H9 (cell line): Measurements from ENCODE around the gene EVI5. TPM values are rescaled to one million over a fixed set of nuclear protein-coding genes. Genes with fewer than 3 reads are reported as not detected.

Experiments
- DNase-seq: peaks from one replicate; pipeline ENCODE4 v3.0.0-alpha.2; 2017
- H2AFZ ChIP-seq: one replicate; pipeline ENCODE4 v1.6.1; 2013; ENCODE audit warnings: mild to moderate bottlenecking, low read length, control low read depth, moderate library complexity
- H2AK5ac ChIP-seq: 2 replicates; pipeline ENCODE4 v1.6.1; 2013; ENCODE audit warnings: low read length, control low read depth, mixed read lengths; ENCODE audit not compliant: insufficient read length
- H2BK120ac ChIP-seq: one replicate; pipeline ENCODE4 v1.6.1; 2013; ENCODE audit warnings: low read depth, mild to moderate bottlenecking, low read length, control low read depth, inconsistent platforms; ENCODE audit not compliant: poor library complexity, severe bottlenecking
- H2BK12ac ChIP-seq: 2 replicates; pipeline ENCODE4 v1.6.1; 2013; ENCODE audit warnings: low read length, control low read depth, mixed read lengths, low read depth; ENCODE audit not compliant: insufficient read length
- H2BK15ac ChIP-seq: 2 replicates; pipeline ENCODE4 v1.6.1; 2013; ENCODE audit warnings: low read depth, low read length, control low read depth
- H2BK20ac ChIP-seq: one replicate; pipeline ENCODE4 v1.6.1; 2013; ENCODE audit warnings: low read depth, mild to moderate bottlenecking, low read length, control low read depth, inconsistent platforms; ENCODE audit not compliant: poor library complexity, severe bottlenecking
- H2BK5ac ChIP-seq: 2 replicates; pipeline ENCODE4 v1.6.1; 2013; ENCODE audit warnings: low read length, control low read depth, mixed read lengths; ENCODE audit not compliant: insufficient read length
- H3K14ac ChIP-seq: 2 replicates; pipeline ENCODE4 v1.6.1; 2013; ENCODE audit warnings: low read length, control low read depth; ENCODE audit not compliant: insufficient read depth
- H3K18ac ChIP-seq: 2 replicates; pipeline ENCODE4 v1.6.1; 2013; ENCODE audit warnings: low read depth, mild to moderate bottlenecking, mixed read lengths, low read length, control low read depth; ENCODE audit not compliant: insufficient read length
- H3K23ac ChIP-seq: 2 replicates; pipeline ENCODE4 v1.6.1; 2013; ENCODE audit warnings: low read length, control low read depth, mixed read lengths, low read depth; ENCODE audit not compliant: insufficient read length
- H3K23me2 ChIP-seq: 2 replicates; pipeline ENCODE4 v1.6.1; 2013; ENCODE audit warnings: low read depth, mild to moderate bottlenecking, mixed read lengths, low read length, control low read depth; ENCODE audit not compliant: insufficient read length, poor library complexity, severe bottlenecking
- H3K27ac ChIP-seq: 2 replicates; pipeline ENCODE4 v1.5.1; 2013; ENCODE audit warnings: low read length, control low read depth, mixed read lengths, low read depth; ENCODE audit not compliant: insufficient read length
- H3K27me3 ChIP-seq: 2 replicates; pipeline ENCODE4 v1.6.1; 2013; ENCODE audit warnings: low read length, control low read depth, inconsistent platforms; ENCODE audit not compliant: insufficient read depth
- H3K4ac ChIP-seq: 2 replicates; pipeline ENCODE4 v1.6.1; 2013; ENCODE audit warnings: low read depth, mild to moderate bottlenecking, control low read depth, inconsistent platforms, low read length, moderate library complexity
- H3K4me1 ChIP-seq: 2 replicates; pipeline ENCODE4 v1.6.1; 2013; ENCODE audit warnings: low read length, control low read depth, inconsistent platforms; ENCODE audit not compliant: insufficient read depth
- H3K4me2 ChIP-seq: 2 replicates; pipeline ENCODE4 v1.6.1; 2013; ENCODE audit warnings: low read length, control low read depth, mixed read lengths; ENCODE audit not compliant: insufficient read length, insufficient read depth
- H3K56ac ChIP-seq: 2 replicates; pipeline ENCODE4 v1.6.1; 2013; ENCODE audit warnings: low read depth, mild to moderate bottlenecking, mixed read lengths, low read length, control low read depth; ENCODE audit not compliant: insufficient read length
- H3K79me1 ChIP-seq: 2 replicates; pipeline ENCODE4 v1.6.1; 2013; ENCODE audit warnings: low read depth, mild to moderate bottlenecking, moderate library complexity, low read length, control low read depth, inconsistent platforms; ENCODE audit not compliant: insufficient read depth, poor library complexity, severe bottlenecking
- H3K79me2 ChIP-seq: 2 replicates; pipeline ENCODE4 v1.6.1; 2013; ENCODE audit warnings: low read length, control low read depth, inconsistent platforms; ENCODE audit not compliant: insufficient read depth
- H3K9ac ChIP-seq: 2 replicates; pipeline ENCODE4 v1.6.1; 2013; ENCODE audit warnings: low read length, control low read depth, mixed read lengths; ENCODE audit not compliant: insufficient read length; ENCODE audit errors: extremely low read depth
- H3K9me3 ChIP-seq: one replicate; pipeline ENCODE4 v1.6.1; 2013; ENCODE audit warnings: low read depth, low read length, inconsistent platforms; ENCODE audit not compliant: control insufficient read depth
- H3T11ph ChIP-seq: one replicate; pipeline ENCODE4 v1.6.1; 2013; ENCODE audit warnings: mild to moderate bottlenecking, low read length, control low read depth, inconsistent platforms
- H4K20me1 ChIP-seq: one replicate; pipeline ENCODE4 v1.6.1; 2013; ENCODE audit not compliant: control insufficient read depth, insufficient read length, insufficient read depth
- H4K5ac ChIP-seq: 2 replicates; pipeline ENCODE4 v1.6.1; 2013; ENCODE audit warnings: low read depth, mild to moderate bottlenecking, mixed read lengths, low read length, control low read depth; ENCODE audit not compliant: insufficient read length
- H4K8ac ChIP-seq: replicated peaks from 2 replicates; pipeline ENCODE4 v1.6.1; 2013; ENCODE audit warnings: low read length, control low read depth, mixed read lengths, low read depth; ENCODE audit not compliant: insufficient read length
- H4K91ac ChIP-seq: 2 replicates; pipeline ENCODE4 v1.6.1; 2013; ENCODE audit warnings: low read depth, mild to moderate bottlenecking, moderate library complexity, mixed read lengths, low read length, control low read depth; ENCODE audit not compliant: insufficient read length
- H3K27ac Mint-ChIP-seq, 3 experiments: 2 replicates in 2 of 3; 3 replicates in 1 of 3; pipeline ENCODE4 v1.8.0; 2020 to 2021; ENCODE audit warnings: mixed read lengths in 3 of 3, mild to moderate bottlenecking in 1 of 3, moderate library complexity in 1 of 3
- H3K27me3 Mint-ChIP-seq: 2 replicates; pipeline ENCODE4 v1.8.0; 2021; ENCODE audit warnings: low read depth, mild to moderate bottlenecking, moderate library complexity, mixed read lengths
- H3K36me3 Mint-ChIP-seq, 3 experiments: 2 replicates in 2 of 3; 3 replicates in 1 of 3; pipeline ENCODE4 v1.8.0; 2020 to 2021; ENCODE audit warnings: low read depth in 3 of 3, mixed read lengths in 3 of 3; ENCODE audit not compliant: insufficient read depth in 1 of 3
- H3K4me1 Mint-ChIP-seq, 2 experiments: 2 replicates each; pipeline ENCODE4 v1.8.0; 2020; ENCODE audit warnings: mixed read lengths in 2 of 2
- H3K4me3 Mint-ChIP-seq, 2 experiments: 2 replicates in 1 of 2; 3 replicates in 1 of 2; pipeline ENCODE4 v1.8.0; 2020 to 2021; ENCODE audit warnings: mild to moderate bottlenecking in 2 of 2, mixed read lengths in 2 of 2, moderate library complexity in 1 of 2
- H3K9me3 Mint-ChIP-seq, 2 experiments: 2 replicates in 1 of 2; 3 replicates in 1 of 2; pipeline ENCODE4 v1.8.0; 2020; ENCODE audit warnings: mild to moderate bottlenecking in 2 of 2, mixed read lengths in 2 of 2, moderate library complexity in 1 of 2
- WGBS: extraction: QIAGEN DNeasy Blood & Tissue Kit; methylation state at CpG from one replicate; pipeline ENCODE4 v1.1.7; 2013; ENCODE audit warnings: missing lambda C conversion rate, low lambda C conversion rate, mixed read lengths; ENCODE audit not compliant: insufficient read length; ENCODE audit errors: extremely low coverage; 5-methylcytosine and 5-hydroxymethylcytosine counted together
- total RNA-seq: library from RNA; stranded (reverse); gene quantifications from 2 replicates; pipeline ENCODE4 v1.2.1, GENCODE V29; 2021
- TF ChIP-seq, protein P1 (sequence below): fragments of 200-600 bp; sonication (generic); conservative IDR thresholded peaks from 3 replicates; pipeline ENCODE4 v1.8.0; 2021; ENCODE audit warnings: antibody characterized with exemption, mild to moderate bottlenecking

Gene EVI5
- total RNA-seq, 1 experiment from 2014 or later = 9.7 TPM

DNA sequence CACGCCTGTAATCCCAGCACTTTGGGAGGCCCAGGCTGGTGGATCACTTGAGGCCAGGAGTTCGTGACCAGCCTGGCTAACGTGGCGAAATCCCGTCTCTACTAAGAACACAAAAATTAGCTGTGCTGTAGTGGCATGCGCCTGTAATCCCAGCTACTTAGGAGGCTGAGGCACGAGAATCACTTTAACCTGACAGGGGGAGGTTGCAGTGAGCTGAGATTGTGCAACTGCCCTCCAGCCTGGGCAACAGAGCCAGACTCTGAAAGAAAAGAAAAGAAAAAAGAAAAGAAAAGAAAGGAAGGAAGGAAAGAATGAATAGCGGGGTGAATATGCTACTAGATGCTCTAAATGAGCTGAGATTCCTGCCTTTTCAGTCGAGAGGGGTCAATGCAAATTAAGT lies 305.3 kb downstream of the EVI5 start:
- peak overlapping the region in 1 of 2 experiments; percentile 78; a peak in 3 of 5 replicates for H3K4me3 Mint-ChIP-seq
- peaks cover 99% of the 10 kb centered on the region for H3K27me3 Mint-ChIP-seq

More for the DNA sequence above, 305.3 kb downstream of the EVI5 start:
- Histone ChIP-seq H3K56ac (no peak overlapping the region), H3K27ac (no peak overlapping the region), H3K27me3 (peaks cover 66% of the 10 kb centered on the region), H4K91ac (no peak overlapping the region), H2BK120ac (no peak overlapping the region), H2BK5ac (no peak overlapping the region), H2AK5ac (no peak overlapping the region), H3K4me2 (peak overlapping the region; percentile 74), H2BK12ac (no peak overlapping the region), H4K5ac (no peak overlapping the region), H3K23me2 (peaks cover 27% of the 10 kb centered on the region), H2BK20ac (no peak overlapping the region), H3K4me1 (no peaks in the 10 kb centered on the region), H2BK15ac (no peak overlapping the region), H3K4ac (no peak overlapping the region), H4K20me1 (no peaks in the 10 kb centered on the region), H3K79me2 (no peaks in the 10 kb centered on the region), H3K9me3 (no peaks in the 10 kb centered on the region), H3K23ac (no peak overlapping the region), H3K79me1 (no peaks in the 10 kb centered on the region), H3K18ac (no peak overlapping the region), H3T11ph (no peak overlapping the region), H3K9ac (no peak overlapping the region), H2AFZ (no peak overlapping the region), H4K8ac (no peak overlapping the region), H3K14ac (no peak overlapping the region)
- TF ChIP-seq, protein P1, sequence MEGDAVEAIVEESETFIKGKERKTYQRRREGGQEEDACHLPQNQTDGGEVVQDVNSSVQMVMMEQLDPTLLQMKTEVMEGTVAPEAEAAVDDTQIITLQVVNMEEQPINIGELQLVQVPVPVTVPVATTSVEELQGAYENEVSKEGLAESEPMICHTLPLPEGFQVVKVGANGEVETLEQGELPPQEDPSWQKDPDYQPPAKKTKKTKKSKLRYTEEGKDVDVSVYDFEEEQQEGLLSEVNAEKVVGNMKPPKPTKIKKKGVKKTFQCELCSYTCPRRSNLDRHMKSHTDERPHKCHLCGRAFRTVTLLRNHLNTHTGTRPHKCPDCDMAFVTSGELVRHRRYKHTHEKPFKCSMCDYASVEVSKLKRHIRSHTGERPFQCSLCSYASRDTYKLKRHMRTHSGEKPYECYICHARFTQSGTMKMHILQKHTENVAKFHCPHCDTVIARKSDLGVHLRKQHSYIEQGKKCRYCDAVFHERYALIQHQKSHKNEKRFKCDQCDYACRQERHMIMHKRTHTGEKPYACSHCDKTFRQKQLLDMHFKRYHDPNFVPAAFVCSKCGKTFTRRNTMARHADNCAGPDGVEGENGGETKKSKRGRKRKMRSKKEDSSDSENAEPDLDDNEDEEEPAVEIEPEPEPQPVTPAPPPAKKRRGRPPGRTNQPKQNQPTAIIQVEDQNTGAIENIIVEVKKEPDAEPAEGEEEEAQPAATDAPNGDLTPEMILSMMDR = no peak
- DNase-seq = no peak
- H3K36me3 Mint-ChIP-seq = peaks cover 0 to 4% (median 0%) of the 10 kb centered on the region in 3 experiments; a peak in 2 of 7 replicates
- WGBS = no CpG with 5 or more reads among the region's 9 CpGs
- H3K9me3 Mint-ChIP-seq = peaks cover 5 to 14% of the 10 kb centered on the region in 2 experiments
- H3K27ac Mint-ChIP-seq = 0 out of 7 replicates have a peak overlapping the region, but pooled peaks of 1 of the 3 experiments have one; percentile 29
- peaks cover 34 to 42% of the 10 kb centered on the region in 2 experiments for H3K4me1 Mint-ChIP-seq
